ENCODE data around the gene PCDHB7. TPM values are rescaled to one million over a fixed set of nuclear protein-coding genes. Genes with fewer than 3 reads are reported as not detected.
"Not testable (repeated sequence)": the region's sequence is repeated elsewhere in the genome, so short reads cannot be mapped to it uniquely, and the experiment has no call there.

Gene PCDHB7
- total and polyA plus RNA-seq, 2 donors (not counting 3 experiments of a cell fraction or from before 2014, with no cell fraction given) = 0.27 to 0.57 TPM

GRCh38 chr5:141174291-141175104 lies 2.1 kb downstream of the PCDHB7 start:
- H3K4me3 ChIP-seq (replicated peaks in 1 of 3; ENCODE audit: insufficient read depth in 1 of 3, low read depth in 1 of 3, low read length in 3 of 3); H4K20me1 ChIP-seq (replicated peaks; ENCODE audit: control insufficient read depth, extremely low read depth, insufficient read depth, low read length); H3K4me2 ChIP-seq (ENCODE audit: insufficient read depth, low read length); H2AFZ ChIP-seq (ENCODE audit: low read depth, low read length); CTCF ChIA-PET; intact Hi-C loops (cut with micrococcal nuclease); FAIRE-seq; H3K9me1 ChIP-seq (replicated peaks; ENCODE audit: control insufficient read depth, extremely low read depth, insufficient read depth, low read length); H3K27ac ChIP-seq (ENCODE audit: insufficient read depth, low read depth, low read length); H3K27me3 ChIP-seq (ENCODE audit: control insufficient read depth in 2 of 2, insufficient read depth in 2 of 2, low read length in 2 of 2); H3K4me1 ChIP-seq (ENCODE audit: control insufficient read depth, extremely low read depth, insufficient read depth, low read length); H3K79me2 ChIP-seq (ENCODE audit: control insufficient read depth, insufficient read depth, low read length); dilution Hi-C loops (cut with MboI; ENCODE audit: extremely low pct_ligation_motif_present, low sequenced_read_pairs); H3K9me3 ChIP-seq (replicated peaks; ENCODE audit: control insufficient read depth, insufficient read depth, low read length); H3K9ac ChIP-seq (replicated peaks; ENCODE audit: extremely low read depth, insufficient read depth, low read length); BruUV-seq (replicated peaks); POLR2A ChIA-PET; H3K36me3 ChIP-seq (ENCODE audit: control insufficient read depth in 2 of 2, extremely low read depth in 1 of 2, insufficient read depth in 2 of 2, low read length in 2 of 2); DNase-seq (ENCODE audit: low read depth, low spot score): not testable (repeated sequence)

DNA sequence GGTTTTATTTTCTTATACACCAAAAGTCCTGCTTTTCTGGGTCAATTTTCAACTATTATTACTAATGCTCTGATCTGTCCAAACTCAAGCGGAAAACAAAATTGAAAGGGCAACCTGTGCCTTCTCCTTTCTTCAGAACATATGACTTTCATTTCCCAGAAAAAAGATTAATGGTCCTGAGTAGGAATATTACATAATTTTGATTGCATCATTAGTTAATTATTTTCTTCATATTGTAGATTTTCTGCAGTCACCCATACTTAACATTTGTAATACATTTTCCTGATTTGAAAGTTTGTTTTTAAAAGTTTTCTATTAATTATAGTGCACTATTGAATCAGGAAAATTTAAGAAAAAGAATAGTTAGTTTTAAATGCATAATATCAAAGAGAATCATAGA lies 3.5 kb downstream of the PCDHB7 start:
- no peaks in the 10 kb centered on the region for H3K27me3 ChIP-seq (ENCODE audit: control insufficient read depth in 2 of 2, insufficient read depth in 2 of 2, low read length in 2 of 2)
- intact Hi-C loops (cut with micrococcal nuclease) (no loop called here), dilution Hi-C loops (cut with MboI; ENCODE audit: extremely low pct_ligation_motif_present, low sequenced_read_pairs) (no loop called here)
- H3K4me1 ChIP-seq (ENCODE audit: control insufficient read depth, extremely low read depth, insufficient read depth, low read length) = no peaks in the 10 kb centered on the region
- H3K36me3 ChIP-seq (ENCODE audit: control insufficient read depth in 2 of 2, extremely low read depth in 1 of 2, insufficient read depth in 2 of 2, low read length in 2 of 2) = no peaks in the 10 kb centered on the region
- TF ChIP-seq GATA2 (IDR thresholded peaks at IDR 0.05; ENCODE audit: insufficient read depth, insufficient read length, low read depth, low read length) (no peak), FOS (IDR thresholded peaks at IDR 0.05; ENCODE audit: borderline replicate concordance, insufficient read depth, low read length) (no peak), MAX (IDR thresholded peaks at IDR 0.05; ENCODE audit: insufficient read depth, insufficient read length) (no peak), EZH2 (IDR thresholded peaks at IDR 0.05; ENCODE audit: borderline replicate concordance, low read depth, low read length, severe bottlenecking) (no peak), POLR2A (IDR thresholded peaks at IDR 0.05; ENCODE audit: low read depth, low read length) (no peak), JUN (IDR thresholded peaks at IDR 0.05; ENCODE audit: borderline replicate concordance, insufficient read depth, insufficient read length, low read depth) (no peak), MYC (IDR thresholded peaks at IDR 0.05; ENCODE audit: low read depth, low read length) (no peak), POLR2AphosphoS5 (IDR thresholded peaks at IDR 0.05; ENCODE audit: insufficient read depth, low read depth, low read length) (no peak)
- TF ChIP-seq, protein P1, sequence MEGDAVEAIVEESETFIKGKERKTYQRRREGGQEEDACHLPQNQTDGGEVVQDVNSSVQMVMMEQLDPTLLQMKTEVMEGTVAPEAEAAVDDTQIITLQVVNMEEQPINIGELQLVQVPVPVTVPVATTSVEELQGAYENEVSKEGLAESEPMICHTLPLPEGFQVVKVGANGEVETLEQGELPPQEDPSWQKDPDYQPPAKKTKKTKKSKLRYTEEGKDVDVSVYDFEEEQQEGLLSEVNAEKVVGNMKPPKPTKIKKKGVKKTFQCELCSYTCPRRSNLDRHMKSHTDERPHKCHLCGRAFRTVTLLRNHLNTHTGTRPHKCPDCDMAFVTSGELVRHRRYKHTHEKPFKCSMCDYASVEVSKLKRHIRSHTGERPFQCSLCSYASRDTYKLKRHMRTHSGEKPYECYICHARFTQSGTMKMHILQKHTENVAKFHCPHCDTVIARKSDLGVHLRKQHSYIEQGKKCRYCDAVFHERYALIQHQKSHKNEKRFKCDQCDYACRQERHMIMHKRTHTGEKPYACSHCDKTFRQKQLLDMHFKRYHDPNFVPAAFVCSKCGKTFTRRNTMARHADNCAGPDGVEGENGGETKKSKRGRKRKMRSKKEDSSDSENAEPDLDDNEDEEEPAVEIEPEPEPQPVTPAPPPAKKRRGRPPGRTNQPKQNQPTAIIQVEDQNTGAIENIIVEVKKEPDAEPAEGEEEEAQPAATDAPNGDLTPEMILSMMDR (IDR thresholded peaks at IDR 0.05; ENCODE audit: extremely low read depth in 1 of 2, insufficient read depth in 1 of 2, low read depth in 1 of 2, low read length in 2 of 2) = no peak
- BruUV-seq (replicated peaks) = no TSS peak
- ChIA-PET CTCF (no interaction called here), POLR2A (no interaction called here)
- no peak overlapping the region for H3K9ac ChIP-seq (replicated peaks; ENCODE audit: extremely low read depth, insufficient read depth, low read length)
- FAIRE-seq (no peak), DNase-seq (ENCODE audit: low read depth, low spot score) (no peak)
- H3K9me1 ChIP-seq (replicated peaks; ENCODE audit: control insufficient read depth, extremely low read depth, insufficient read depth, low read length) = no peaks in the 10 kb centered on the region
- no peak overlapping the region for H3K27ac ChIP-seq (ENCODE audit: insufficient read depth, low read depth, low read length)
- no peak overlapping the region for H3K4me2 ChIP-seq (ENCODE audit: insufficient read depth, low read length)
- no peak overlapping the region for H3K4me3 ChIP-seq (replicated peaks in 1 of 3; ENCODE audit: insufficient read depth in 1 of 3, low read depth in 1 of 3, low read length in 3 of 3)
- H3K79me2 ChIP-seq (ENCODE audit: control insufficient read depth, insufficient read depth, low read length) = no peaks in the 10 kb centered on the region
- H4K20me1 ChIP-seq (replicated peaks; ENCODE audit: control insufficient read depth, extremely low read depth, insufficient read depth, low read length) = no peaks in the 10 kb centered on the region
- no peaks in the 10 kb centered on the region for H3K9me3 ChIP-seq (replicated peaks; ENCODE audit: control insufficient read depth, insufficient read depth, low read length)
- H2AFZ ChIP-seq (ENCODE audit: low read depth, low read length) = no peak overlapping the region

Measured in endothelial cell of umbilical vein (primary cell).